CD14-positive monocyte (primary cell): ENCODE measurements around the gene DDX31. TPM values are rescaled to one million over a fixed set of nuclear protein-coding genes. Genes with fewer than 3 reads are reported as not detected.

Experiments
- DNase-seq, 3 donors: peaks; one replicate each; pipeline ENCODE4 v3.0.0-alpha.2; 2011 to 2022
- H2AFZ ChIP-seq: 2 replicates; pipeline ENCODE4 v1.6.0; 2012; ENCODE audit warnings: mild to moderate bottlenecking, low read depth, low read length, inconsistent platforms; ENCODE audit not compliant: insufficient read depth, poor library complexity, severe bottlenecking
- H3K27ac ChIP-seq, 2 donors: 1 replicate in 1 of 2; 2 replicates in 1 of 2; pipeline ENCODE4 v1.5.1; 2012 to 2013; ENCODE audit warnings: low read length in 2 of 2, control low read depth in 1 of 2, inconsistent platforms in 1 of 2, low read depth in 1 of 2, mild to moderate bottlenecking in 1 of 2
- H3K27me3 ChIP-seq, 2 donors: one replicate each; pipeline versions ENCODE4 v1.6.0 to v1.6.1; 2011 to 2013; ENCODE audit warnings: low read length in 2 of 2; ENCODE audit not compliant: control insufficient read depth in 2 of 2, insufficient read depth in 2 of 2
- H3K36me3 ChIP-seq, 2 donors: replicated peaks in 1 of 2; 1 replicate in 1 of 2; 2 replicates in 1 of 2; pipeline versions ENCODE4 v1.5.1 to v1.6.1; 2012 to 2013; ENCODE audit warnings: low read length in 2 of 2, control low read depth in 1 of 2, inconsistent platforms in 1 of 2, mild to moderate bottlenecking in 1 of 2; ENCODE audit not compliant: insufficient read depth in 2 of 2, control insufficient read depth in 1 of 2
- H3K4me1 ChIP-seq, 2 donors: 1 replicate in 1 of 2; 2 replicates in 1 of 2; pipeline versions ENCODE4 v1.5.1 to v1.6.1; 2012 to 2013; ENCODE audit warnings: low read length in 2 of 2, control low read depth in 1 of 2, inconsistent platforms in 1 of 2, mild to moderate bottlenecking in 1 of 2, moderate library complexity in 1 of 2; ENCODE audit not compliant: insufficient read depth in 2 of 2, control insufficient read depth in 1 of 2
- H3K4me2 ChIP-seq: replicated peaks from 2 replicates; pipeline ENCODE3; 2012; ENCODE audit warnings: low read length, moderate library complexity, mild to moderate bottlenecking; ENCODE audit not compliant: poor library complexity, severe bottlenecking; ENCODE audit errors: extremely low read depth
- H3K4me3 ChIP-seq, 3 experiments: fragments of 200-600 bp in 1 of 3; sonication (generic) in 1 of 3; replicated peaks in 1 of 3; 1 replicate in 2 of 3; 2 replicates in 1 of 3; pipeline ENCODE4 v1.5.1; 2011 to 2013; ENCODE audit warnings: low read length in 3 of 3, mild to moderate bottlenecking in 3 of 3, control low read depth in 2 of 3, low read depth in 2 of 3, inconsistent platforms in 1 of 3, moderate library complexity in 1 of 3
- H3K79me2 ChIP-seq: 2 replicates; pipeline ENCODE4 v1.6.0; 2012; ENCODE audit warnings: mild to moderate bottlenecking, control low read depth, inconsistent platforms, low read length, moderate library complexity; ENCODE audit not compliant: insufficient read depth
- H3K9ac ChIP-seq: 2 replicates; pipeline ENCODE4 v1.6.0; 2017; ENCODE audit warnings: low read length, mild to moderate bottlenecking; ENCODE audit not compliant: insufficient read depth, poor library complexity, severe bottlenecking
- H3K9me3 ChIP-seq, 2 donors: replicated peaks in 1 of 2; 1 replicate in 1 of 2; 2 replicates in 1 of 2; pipeline versions ENCODE4 v1.5.1 to v1.6.1; 2012 to 2013; ENCODE audit warnings: low read length in 2 of 2, control low read depth in 1 of 2; ENCODE audit not compliant: control insufficient read depth in 1 of 2, insufficient read depth in 1 of 2
- H4K20me1 ChIP-seq: 2 replicates; pipeline ENCODE4 v1.6.0; 2012; ENCODE audit warnings: mild to moderate bottlenecking, low read length, control low read depth, moderate library complexity; ENCODE audit not compliant: insufficient read depth
- H3K27ac Mint-ChIP-seq, 7 donors: one replicate each; pipeline ENCODE4 v1.8.0; 2020; ENCODE audit warnings: mild to moderate bottlenecking in 7 of 7, mixed read lengths in 7 of 7, moderate library complexity in 6 of 7, inconsistent platforms in 2 of 7
- H3K27me3 Mint-ChIP-seq, 3 donors: one replicate each; pipeline ENCODE4 v1.8.0; 2021 to 2022; ENCODE audit warnings: low read depth in 3 of 3, mild to moderate bottlenecking in 3 of 3, mixed read lengths in 3 of 3, moderate library complexity in 3 of 3, inconsistent platforms in 1 of 3
- H3K36me3 Mint-ChIP-seq, 2 donors: one replicate each; pipeline ENCODE4 v1.8.0; 2020; ENCODE audit warnings: mixed read lengths in 2 of 2, inconsistent platforms in 1 of 2, mild to moderate bottlenecking in 1 of 2
- H3K4me1 Mint-ChIP-seq: one replicate; pipeline ENCODE4 v1.8.0; 2020; ENCODE audit warnings: mild to moderate bottlenecking, mixed read lengths
- H3K4me3 Mint-ChIP-seq, 2 donors: one replicate each; pipeline ENCODE4 v1.8.0; 2020; ENCODE audit warnings: mild to moderate bottlenecking in 2 of 2, mixed read lengths in 2 of 2, moderate library complexity in 1 of 2
- H3K9me3 Mint-ChIP-seq, 7 donors: one replicate each; pipeline ENCODE4 v1.8.0; 2020 to 2022; ENCODE audit warnings: mixed read lengths in 7 of 7, mild to moderate bottlenecking in 6 of 7, moderate library complexity in 6 of 7, inconsistent platforms in 2 of 7
- CTCF ChIP-seq: fragments of 200-600 bp; IDR thresholded peaks from one replicate; pipeline ENCODE4 v1.8.0; 2022; ENCODE audit warnings: antibody characterized with exemption, mild to moderate bottlenecking
- whole genome bisulfite sequencing: methylation state at CpG from one replicate; pipeline ENCODE4 v1.1.5; 2013; ENCODE audit warnings: missing lambda C conversion rate; ENCODE audit not compliant: insufficient coverage; 5-methylcytosine and 5-hydroxymethylcytosine counted together
- intact Hi-C, 2 donors: fragments of 100-400 bp; cut with micrococcal nuclease; formaldehyde crosslinking; loops; one replicate each; pipeline versions ENCODE4 v1.15.0 to v1.15.1; 2023
- polyA plus RNA-seq, 3 donors: library from polyadenylated mRNA; depleted of rRNA in 1 of 3; unstranded in 2 of 3; stranded (reverse) in 1 of 3; fragments of 300-500 nt in 2 of 3; fragments of >200 nt in 1 of 3; fragmentation: Illumina TruSeq in 2 of 3; gene quantifications; 1 replicate in 2 of 3; 2 replicates in 1 of 3; pipeline ENCODE4 v1.2.3, GENCODE V29; 2012 to 2021

The DDX31 gene
- polyA plus RNA-seq, 3 donors = 1.1 to 4.2 (median 1.5) TPM

- TF ChIP-seq CTCF = no peak
- H3K9me3 ChIP-seq = no peaks in the 10 kb centered on the region
- H3K27me3 ChIP-seq = no peaks in the 10 kb centered on the region
- DNase-seq = no peak
- Mint-ChIP-seq H3K4me3 (no peak overlapping the region), H3K36me3 (no peaks in the 10 kb centered on the region), H3K27me3 (peaks cover 0 to 15% (median 12%) of the 10 kb centered on the region in 3 donors), H3K27ac (no peak overlapping the region), H3K9me3 (peaks cover 0 to 4% (median 0%) of the 10 kb centered on the region in 7 donors), H3K4me1 (no peaks in the 10 kb centered on the region)
- H4K20me1 ChIP-seq = no peaks in the 10 kb centered on the region
- H3K79me2 ChIP-seq = no peaks in the 10 kb centered on the region
- no peaks in the 10 kb centered on the region for H3K4me1 ChIP-seq
- no peak overlapping the region for H3K27ac ChIP-seq
- WGBS = 96% methylated on average over 4 of the region's 8 CpGs
- intact Hi-C loops = no loop called here
- H2AFZ ChIP-seq = no peak overlapping the region
- H3K9ac ChIP-seq = no peak overlapping the region
- no peak overlapping the region for H3K4me2 ChIP-seq
- no peaks in the 10 kb centered on the region for H3K36me3 ChIP-seq
- H3K4me3 ChIP-seq = no peak overlapping the region
Measured at GRCh38 chr9:132708239-132708638, 38.5 kb upstream of the DDX31 start.

- H3K27ac ChIP-seq = no peak overlapping the region
- Mint-ChIP-seq H3K4me3 (no peak overlapping the region), H3K27me3 (peaks cover 4 to 17% (median 12%) of the 10 kb centered on the region in 3 donors), H3K4me1 (no peaks in the 10 kb centered on the region), H3K27ac (no peak overlapping the region), H3K9me3 (peaks cover 3 to 24% (median 13%) of the 10 kb centered on the region in 7 donors), H3K36me3 (no peaks in the 10 kb centered on the region)
- no peaks in the 10 kb centered on the region for H3K36me3 ChIP-seq
- TF ChIP-seq CTCF = no peak
- no peaks in the 10 kb centered on the region for H3K4me1 ChIP-seq
- no peaks in the 10 kb centered on the region for H3K79me2 ChIP-seq
- peaks cover under 1 to 5% of the 10 kb centered on the region in 2 donors for H3K9me3 ChIP-seq
- intact Hi-C loops = no loop called here
- no peak overlapping the region for H2AFZ ChIP-seq
- no peak overlapping the region for H3K9ac ChIP-seq
- DNase-seq = no peak
- H3K4me2 ChIP-seq = no peak overlapping the region
- no peak overlapping the region for H3K4me3 ChIP-seq
- H4K20me1 ChIP-seq = no peaks in the 10 kb centered on the region
- WGBS = no CpG with 5 or more reads among the region's 2 CpGs
- H3K27me3 ChIP-seq = peaks cover 0 to 4% of the 10 kb centered on the region in 2 donors
Measured at GRCh38 chr9:132703336-132703735, 33.6 kb upstream of the DDX31 start.
